GM23338 (cell line): Measurements from ENCODE around the gene GLT6D1. TPM values are rescaled to one million over a fixed set of nuclear protein-coding genes. Genes with fewer than 3 reads are reported as not detected.

Experiments used
- ATAC-seq: fragments of 200-7000 bp; cut with Tn5 transposase; 3 replicates; pipeline ENCODE4 v1.9.1; 2020
- DNase-seq: peaks from one replicate; pipeline ENCODE4 v3.0.0-alpha.2; 2015; ENCODE audit warnings: low spot score
- H2AFZ ChIP-seq: fragments of 200-600 bp; sonication (generic); 2 replicates; pipeline ENCODE4 v1.8.0; 2016; ENCODE audit warnings: antibody characterized with exemption, mild to moderate bottlenecking, moderate library complexity
- H3F3A ChIP-seq: fragments of 200-600 bp; sonication (generic); replicated peaks from 2 replicates; pipeline ENCODE4 v1.8.0; 2017; ENCODE audit warnings: antibody characterized with exemption, mixed run types, low read depth
- H3K27ac ChIP-seq: fragments of 200-600 bp; sonication (generic); 2 replicates; pipeline ENCODE4 v1.6.1; 2016; ENCODE audit warnings: low read depth
- H3K27me3 ChIP-seq: fragments of 200-600 bp; sonication (generic); 2 replicates; pipeline ENCODE4 v1.8.0; 2016; ENCODE audit warnings: mild to moderate bottlenecking, mixed run types, moderate library complexity; ENCODE audit not compliant: insufficient read depth
- H3K36me3 ChIP-seq: fragments of 200-600 bp; sonication (generic); 2 replicates; pipeline ENCODE4 v1.8.0; 2016; ENCODE audit warnings: mild to moderate bottlenecking; ENCODE audit not compliant: insufficient read depth
- H3K4me1 ChIP-seq: fragments of 200-600 bp; sonication (generic); 2 replicates; pipeline ENCODE4 v1.8.0; 2016; ENCODE audit warnings: mild to moderate bottlenecking, moderate library complexity; ENCODE audit not compliant: insufficient read depth
- H3K4me2 ChIP-seq: fragments of 200-600 bp; sonication (generic); 2 replicates; pipeline ENCODE4 v1.7.1; 2017; ENCODE audit warnings: mixed run types
- H3K4me3 ChIP-seq: fragments of 200-600 bp; sonication (generic); 2 replicates; pipeline ENCODE4 v1.6.1; 2016; ENCODE audit warnings: mixed run types
- H3K79me2 ChIP-seq: fragments of 200-600 bp; sonication (generic); replicated peaks from 2 replicates; pipeline ENCODE4 v1.8.0; 2017; ENCODE audit warnings: mild to moderate bottlenecking; ENCODE audit not compliant: insufficient read depth
- H3K9me2 ChIP-seq: fragments of 200-600 bp; sonication (generic); 2 replicates; pipeline ENCODE4 v1.8.0; 2017; ENCODE audit not compliant: insufficient read depth
- H4K20me1 ChIP-seq: fragments of 200-600 bp; sonication (generic); replicated peaks from 2 replicates; pipeline ENCODE4 v1.8.0; 2017; ENCODE audit warnings: mild to moderate bottlenecking; ENCODE audit not compliant: insufficient read depth
- H3K27ac Mint-ChIP-seq: 2 replicates; pipeline ENCODE4 v1.8.0; 2020; ENCODE audit warnings: inconsistent platforms, mild to moderate bottlenecking, moderate library complexity, mixed read lengths
- H3K27me3 Mint-ChIP-seq: 3 replicates; pipeline ENCODE4 v1.8.0; 2022; ENCODE audit warnings: low read depth, mild to moderate bottlenecking, moderate library complexity, mixed read lengths, inconsistent platforms; ENCODE audit not compliant: insufficient read depth, poor library complexity
- H3K36me3 Mint-ChIP-seq: 3 replicates; pipeline ENCODE4 v1.8.0; 2021; ENCODE audit warnings: low read depth, mild to moderate bottlenecking, inconsistent platforms, moderate library complexity, mixed read lengths
- H3K4me1 Mint-ChIP-seq: 3 replicates; pipeline ENCODE4 v1.8.0; 2020; ENCODE audit warnings: mild to moderate bottlenecking, inconsistent platforms, mixed read lengths
- H3K4me3 Mint-ChIP-seq: 3 replicates; pipeline ENCODE4 v1.8.0; 2021; ENCODE audit warnings: moderate library complexity, mild to moderate bottlenecking, inconsistent platforms, mixed read lengths
- H3K9me3 Mint-ChIP-seq: 3 replicates; pipeline ENCODE4 v1.8.0; 2020; ENCODE audit warnings: moderate library complexity, mild to moderate bottlenecking, inconsistent platforms, mixed read lengths
- ETS1 ChIP-seq: IDR thresholded peaks from 2 replicates; pipeline ENCODE4 v1.6.1; 2016; ENCODE audit warnings: antibody characterized with exemption
- polyA plus RNA-seq: library from polyadenylated mRNA; unstranded; fragments of >200 nt; fragmentation: Nextera tagmentation; extraction: Ambion mirVana; gene quantifications from 2 replicates; pipeline ENCODE4 v1.2.1, GENCODE V29; 2016
- total RNA-seq: library from RNA; depleted of rRNA; stranded (reverse); fragments of >200 nt; shearing (Covaris generic); gene quantifications from 2 replicates; pipeline ENCODE4 v1.2.3, GENCODE V29; 2014
- TF ChIP-seq, protein P1 (sequence below): fragments of 250-450 bp; sonication (Bioruptor Pico); IDR thresholded peaks from 2 replicates; pipeline ENCODE4 v1.5.0; 2020; ENCODE audit warnings: mild to moderate bottlenecking, moderate library complexity

Gene GLT6D1
- total and polyA plus RNA-seq, 2 experiments from 2014 or later: not detected

- ATAC-seq (no peak), DNase-seq (no peak)
- Histone ChIP-seq H2AFZ (peak overlapping the region; percentile 43; the same call in 1 of the 2 replicates), H3K9me2 (no peaks in the 10 kb centered on the region; the same call in 1 of the 2 replicates), H3K36me3 (no peaks in the 10 kb centered on the region), H3K4me2 (no peak overlapping the region), H4K20me1 (no peaks in the 10 kb centered on the region), H3K4me3 (no peak overlapping the region), H3K27ac (no peak overlapping the region), H3K4me1 (no peaks in the 10 kb centered on the region), H3F3A (no peaks in the 10 kb centered on the region), H3K79me2 (no peaks in the 10 kb centered on the region), H3K27me3 (no peaks in the 10 kb centered on the region)
- Mint-ChIP-seq H3K27ac (no peak overlapping the region), H3K36me3 (peaks cover 8% of the 10 kb centered on the region), H3K4me1 (no peaks in the 10 kb centered on the region; the same call in 2 of the 3 replicates), H3K27me3 (peaks cover 3% of the 10 kb centered on the region), H3K9me3 (peaks cover 14% of the 10 kb centered on the region), H3K4me3 (no peak overlapping the region)
- no peak for TF ChIP-seq ETS1
- TF ChIP-seq, protein P1, sequence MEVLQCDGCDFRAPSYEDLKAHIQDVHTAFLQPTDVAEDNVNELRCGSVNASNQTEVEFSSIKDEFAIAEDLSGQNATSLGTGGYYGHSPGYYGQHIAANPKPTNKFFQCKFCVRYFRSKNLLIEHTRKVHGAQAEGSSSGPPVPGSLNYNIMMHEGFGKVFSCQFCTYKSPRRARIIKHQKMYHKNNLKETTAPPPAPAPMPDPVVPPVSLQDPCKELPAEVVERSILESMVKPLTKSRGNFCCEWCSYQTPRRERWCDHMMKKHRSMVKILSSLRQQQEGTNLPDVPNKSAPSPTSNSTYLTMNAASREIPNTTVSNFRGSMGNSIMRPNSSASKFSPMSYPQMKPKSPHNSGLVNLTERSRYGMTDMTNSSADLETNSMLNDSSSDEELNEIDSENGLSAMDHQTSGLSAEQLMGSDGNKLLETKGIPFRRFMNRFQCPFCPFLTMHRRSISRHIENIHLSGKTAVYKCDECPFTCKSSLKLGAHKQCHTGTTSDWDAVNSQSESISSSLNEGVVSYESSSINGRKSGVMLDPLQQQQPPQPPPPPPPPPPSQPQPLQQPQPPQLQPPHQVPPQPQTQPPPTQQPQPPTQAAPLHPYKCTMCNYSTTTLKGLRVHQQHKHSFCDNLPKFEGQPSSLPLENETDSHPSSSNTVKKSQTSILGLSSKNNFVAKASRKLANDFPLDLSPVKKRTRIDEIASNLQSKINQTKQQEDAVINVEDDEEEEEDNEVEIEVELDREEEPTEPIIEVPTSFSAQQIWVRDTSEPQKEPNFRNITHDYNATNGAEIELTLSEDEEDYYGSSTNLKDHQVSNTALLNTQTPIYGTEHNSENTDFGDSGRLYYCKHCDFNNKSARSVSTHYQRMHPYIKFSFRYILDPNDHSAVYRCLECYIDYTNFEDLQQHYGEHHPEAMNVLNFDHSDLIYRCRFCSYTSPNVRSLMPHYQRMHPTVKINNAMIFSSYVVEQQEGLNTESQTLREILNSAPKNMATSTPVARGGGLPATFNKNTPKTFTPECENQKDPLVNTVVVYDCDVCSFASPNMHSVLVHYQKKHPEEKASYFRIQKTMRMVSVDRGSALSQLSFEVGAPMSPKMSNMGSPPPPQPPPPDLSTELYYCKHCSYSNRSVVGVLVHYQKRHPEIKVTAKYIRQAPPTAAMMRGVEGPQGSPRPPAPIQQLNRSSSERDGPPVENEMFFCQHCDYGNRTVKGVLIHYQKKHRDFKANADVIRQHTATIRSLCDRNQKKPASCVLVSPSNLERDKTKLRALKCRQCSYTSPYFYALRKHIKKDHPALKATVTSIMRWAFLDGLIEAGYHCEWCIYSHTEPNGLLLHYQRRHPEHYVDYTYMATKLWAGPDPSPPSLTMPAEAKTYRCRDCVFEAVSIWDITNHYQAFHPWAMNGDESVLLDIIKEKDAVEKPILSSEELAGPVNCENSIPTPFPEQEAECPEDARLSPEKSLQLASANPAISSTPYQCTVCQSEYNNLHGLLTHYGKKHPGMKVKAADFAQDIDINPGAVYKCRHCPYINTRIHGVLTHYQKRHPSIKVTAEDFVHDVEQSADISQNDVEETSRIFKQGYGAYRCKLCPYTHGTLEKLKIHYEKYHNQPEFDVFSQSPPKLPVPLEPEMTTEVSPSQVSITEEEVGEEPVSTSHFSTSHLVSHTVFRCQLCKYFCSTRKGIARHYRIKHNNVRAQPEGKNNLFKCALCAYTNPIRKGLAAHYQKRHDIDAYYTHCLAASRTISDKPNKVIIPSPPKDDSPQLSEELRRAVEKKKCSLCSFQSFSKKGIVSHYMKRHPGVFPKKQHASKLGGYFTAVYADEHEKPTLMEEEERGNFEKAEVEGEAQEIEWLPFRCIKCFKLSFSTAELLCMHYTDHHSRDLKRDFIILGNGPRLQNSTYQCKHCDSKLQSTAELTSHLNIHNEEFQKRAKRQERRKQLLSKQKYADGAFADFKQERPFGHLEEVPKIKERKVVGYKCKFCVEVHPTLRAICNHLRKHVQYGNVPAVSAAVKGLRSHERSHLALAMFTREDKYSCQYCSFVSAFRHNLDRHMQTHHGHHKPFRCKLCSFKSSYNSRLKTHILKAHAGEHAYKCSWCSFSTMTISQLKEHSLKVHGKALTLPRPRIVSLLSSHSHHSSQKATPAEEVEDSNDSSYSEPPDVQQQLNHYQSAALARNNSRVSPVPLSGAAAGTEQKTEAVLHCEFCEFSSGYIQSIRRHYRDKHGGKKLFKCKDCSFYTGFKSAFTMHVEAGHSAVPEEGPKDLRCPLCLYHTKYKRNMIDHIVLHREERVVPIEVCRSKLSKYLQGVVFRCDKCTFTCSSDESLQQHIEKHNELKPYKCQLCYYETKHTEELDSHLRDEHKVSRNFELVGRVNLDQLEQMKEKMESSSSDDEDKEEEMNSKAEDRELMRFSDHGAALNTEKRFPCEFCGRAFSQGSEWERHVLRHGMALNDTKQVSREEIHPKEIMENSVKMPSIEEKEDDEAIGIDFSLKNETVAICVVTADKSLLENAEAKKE (CRISPR knock-in tag): no peak
Measured at GRCh38 chr9:135670721-135671590, 31.6 kb upstream of the GLT6D1 start.
